GM19324 (cell line): ENCODE data around the gene PAN2.
A peak's percentile ranks its signal among the peaks of the same experiment; 100 is the strongest.
"Not testable (repeated sequence)": the region's sequence is repeated elsewhere in the genome, so short reads cannot be mapped to it uniquely, and the experiment has no call there.

Source experiments
- ATAC-seq: cut with Tn5 transposase; IDR thresholded peaks from one replicate; pipeline ENCODE4 v1.9.1; 2021; ENCODE audit warnings: mild to moderate bottlenecking, moderate library complexity; ENCODE audit not compliant: unreplicated experiment, low FRiP score

Gene PAN2

GRCh38 chr12:56272468-56272867, 61.3 kb downstream of the PAN2 start:
- not testable (repeated sequence) for ATAC-seq

DNA sequence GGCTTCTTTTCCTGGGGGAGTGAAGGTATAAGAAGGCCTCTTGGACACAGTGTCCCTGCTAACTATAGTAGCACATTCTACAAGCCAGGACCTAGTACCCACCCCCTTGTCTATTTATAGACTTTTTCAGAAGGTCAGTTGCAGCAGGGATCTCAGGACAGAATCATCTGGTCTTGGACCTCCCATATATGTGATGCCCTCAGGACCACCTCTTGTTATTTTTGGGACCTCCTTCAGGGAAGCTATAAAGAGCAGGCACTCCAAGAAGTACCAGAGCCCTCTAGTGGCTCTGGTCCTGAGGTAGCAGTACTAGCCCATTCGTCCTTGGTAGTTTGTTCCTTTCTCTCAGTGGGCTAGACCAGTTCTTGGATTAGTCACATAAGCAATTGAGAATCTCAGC, 62.8 kb downstream of the PAN2 start:
- ATAC-seq, result no peak

DNA sequence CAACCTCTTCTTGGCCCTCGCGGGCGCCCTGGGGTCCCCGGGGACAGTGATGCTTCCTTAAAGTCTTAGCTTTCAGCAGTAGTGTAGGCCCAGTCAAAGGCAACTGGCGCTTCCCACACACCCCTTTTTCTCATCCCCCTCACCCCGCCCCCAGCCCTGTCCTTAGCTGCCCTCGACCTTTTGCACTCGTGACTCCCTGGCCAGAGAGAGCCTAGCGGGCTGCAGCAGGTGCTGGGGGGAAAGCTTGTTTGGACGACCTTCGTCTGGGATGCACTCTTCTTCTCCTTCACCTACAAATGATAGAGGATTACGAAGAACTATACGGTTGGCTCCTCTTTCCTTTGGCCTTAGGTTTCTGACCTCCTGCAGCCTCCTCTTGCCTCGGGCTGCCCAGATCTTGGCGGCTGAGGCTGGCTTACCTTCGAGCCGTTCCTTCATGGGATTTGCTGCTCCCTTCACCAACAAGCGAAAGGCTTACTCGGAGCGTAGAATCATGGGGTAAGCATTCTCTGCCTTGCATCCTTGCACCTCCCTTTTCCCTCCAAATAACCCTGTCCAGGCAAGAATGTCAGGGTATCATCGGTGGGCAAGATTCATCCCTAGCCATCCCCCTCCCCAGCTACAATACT, 66.2 kb downstream of the PAN2 start:
- ATAC-seq, result peak; percentile 5

DNA sequence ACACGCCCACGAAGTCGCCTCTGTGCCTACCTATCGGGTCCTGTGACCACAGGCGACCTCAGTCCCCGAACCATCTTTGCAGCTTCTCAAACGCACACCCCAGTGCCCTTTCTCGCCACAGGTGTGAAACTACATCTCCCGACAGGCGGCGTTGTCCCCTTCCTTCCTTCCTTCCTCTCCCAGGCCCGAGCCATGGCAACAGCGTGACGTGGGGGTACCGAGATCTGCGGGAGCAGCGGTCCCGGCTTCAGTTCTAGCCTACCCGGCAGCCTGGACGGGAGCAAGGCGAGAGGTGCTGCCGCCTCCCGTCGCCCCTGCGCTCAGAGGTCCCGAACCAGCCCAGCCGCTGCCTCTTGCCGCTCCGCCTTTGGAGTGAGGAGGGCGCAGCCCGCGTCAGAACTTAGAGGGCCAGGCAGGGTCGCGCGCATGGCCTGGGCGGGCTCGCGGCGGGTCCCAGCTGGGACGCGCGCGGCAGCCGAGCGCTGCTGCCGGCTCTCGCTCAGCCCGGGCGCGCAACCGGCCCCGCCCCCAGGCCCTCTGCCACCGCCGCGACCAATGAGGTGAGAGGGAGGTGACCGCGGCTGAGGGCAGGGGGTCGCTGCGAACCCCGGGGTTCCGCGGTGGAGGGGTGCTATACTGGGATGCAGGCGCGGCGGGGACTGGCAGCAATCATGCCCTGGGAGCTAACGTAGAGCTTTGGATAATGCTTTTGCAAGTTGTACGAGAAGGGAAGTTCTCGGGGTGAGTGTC, 66.9 kb downstream of the PAN2 start, which contains the start of gene COQ10A:
Gene COQ10A, plus strand, starts transcription at position 250 of the 750 bp plus-strand sequence. Its CDS starts 177 bp downstream, at position 427.
- peak; percentile 90 for ATAC-seq
